Duodenal mucosa (tissue), 2 donors: ENCODE measurements around the gene TNS1.

Experiments used
- H3K27ac ChIP-seq: one replicate; pipeline ENCODE4 v1.7.0; 2013; ENCODE audit warnings: low read depth, low read length
- H3K27me3 ChIP-seq, 2 donors: one replicate each; pipeline ENCODE4 v1.7.0; 2013; ENCODE audit warnings: low read length in 2 of 2, control low read depth in 1 of 2; ENCODE audit not compliant: insufficient read depth in 2 of 2, control insufficient read depth in 1 of 2
- H3K36me3 ChIP-seq, 2 donors: one replicate each; pipeline ENCODE4 v1.7.0; 2013; ENCODE audit warnings: low read length in 2 of 2, control low read depth in 1 of 2; ENCODE audit not compliant: insufficient read depth in 2 of 2, control insufficient read depth in 1 of 2
- H3K4me1 ChIP-seq, 2 donors: one replicate each; pipeline ENCODE4 v1.7.0; 2013; ENCODE audit warnings: low read length in 2 of 2, control low read depth in 1 of 2; ENCODE audit not compliant: insufficient read depth in 2 of 2, control insufficient read depth in 1 of 2
- H3K4me3 ChIP-seq, 2 donors: one replicate each; pipeline ENCODE4 v1.7.0; 2013; ENCODE audit warnings: low read length in 2 of 2, low read depth in 1 of 2
- H3K9ac ChIP-seq, 2 donors: one replicate each; pipeline ENCODE4 v1.7.0; 2013; ENCODE audit warnings: low read length in 2 of 2, low read depth in 1 of 2
- H3K9me3 ChIP-seq, 2 donors: one replicate each; pipeline ENCODE4 v1.7.0; 2013; ENCODE audit warnings: low read length in 2 of 2, control low read depth in 1 of 2; ENCODE audit not compliant: control insufficient read depth in 1 of 2

Gene TNS1

DNA sequence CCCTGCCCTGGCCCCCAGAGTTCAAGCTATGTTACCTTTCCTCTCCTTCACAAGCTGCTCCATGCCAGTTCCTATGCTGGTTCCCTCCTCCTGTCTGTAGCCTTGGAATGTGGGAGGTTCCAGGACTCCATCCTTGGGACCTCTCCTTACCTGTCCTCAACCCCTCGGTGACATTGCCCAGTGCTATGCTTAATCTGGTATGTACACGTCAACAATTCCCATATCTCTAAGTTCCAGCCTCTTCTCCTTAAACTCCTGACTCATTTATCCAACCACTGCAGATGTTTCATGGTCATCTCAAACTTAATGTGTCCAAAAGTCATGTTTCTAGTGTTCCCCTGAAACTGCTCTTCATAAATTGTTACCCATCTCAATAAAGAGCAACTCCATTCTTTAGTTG is 160.8 kb downstream of the TNS1 start:
- Histone ChIP-seq H3K27me3 (no peaks in the 10 kb centered on the region), H3K4me1 (peaks cover 0 to 5% of the 10 kb centered on the region in 2 donors), H3K27ac (no peak overlapping the region), H3K9ac (no peak overlapping the region), H3K36me3 (peaks cover 0 to 3% of the 10 kb centered on the region in 2 donors), H3K4me3 (no peak overlapping the region), H3K9me3 (peaks cover 9 to 12% of the 10 kb centered on the region in 2 donors)

DNA sequence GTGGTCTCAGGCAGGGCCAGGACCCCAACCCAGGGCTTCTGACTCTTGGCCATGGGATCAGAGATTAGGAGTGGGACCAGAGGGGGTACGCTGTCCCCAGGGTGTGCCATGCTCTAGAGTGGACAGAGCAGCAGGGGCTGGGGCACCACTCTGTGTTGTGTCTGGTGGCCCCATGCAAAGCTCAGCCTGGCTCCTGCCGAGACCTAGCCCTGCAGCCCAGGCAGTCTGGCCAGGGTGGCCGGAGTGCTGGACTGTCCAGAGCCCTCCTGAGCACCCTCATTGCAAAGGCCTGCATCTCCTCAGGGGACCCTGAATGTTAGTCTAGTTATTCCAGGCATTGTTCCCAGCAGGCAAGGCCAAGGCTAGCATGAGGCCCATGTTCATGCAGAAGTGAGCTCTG is 162.3 kb downstream of the TNS1 start:
- Histone ChIP-seq H3K27me3 (no peaks in the 10 kb centered on the region), H3K9ac (no peak overlapping the region), H3K4me1 (peaks cover 0 to 5% of the 10 kb centered on the region in 2 donors), H3K4me3 (no peak overlapping the region), H3K27ac (no peak overlapping the region), H3K36me3 (peaks cover 0 to 3% of the 10 kb centered on the region in 2 donors), H3K9me3 (peaks cover 9 to 12% of the 10 kb centered on the region in 2 donors)

DNA sequence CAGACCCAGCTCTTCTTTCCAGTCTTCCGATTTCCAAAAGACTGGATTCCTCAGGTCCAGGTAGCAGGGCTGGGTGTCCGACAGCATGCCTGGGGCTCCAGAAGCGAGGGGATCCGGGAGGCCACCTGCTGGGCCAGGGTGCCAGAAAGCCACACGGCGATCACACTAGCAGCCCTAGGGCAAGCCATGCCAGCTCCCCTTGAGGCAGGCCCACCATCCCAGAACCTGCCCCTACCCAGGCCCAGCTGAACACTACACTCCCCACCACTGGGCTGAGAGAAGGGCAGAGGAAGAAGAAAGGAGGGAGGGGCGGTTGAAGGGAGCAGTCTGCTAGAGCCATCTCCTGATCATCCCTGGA is 163.1 kb downstream of the TNS1 start:
- Histone ChIP-seq H3K9ac (no peak overlapping the region), H3K27me3 (no peaks in the 10 kb centered on the region), H3K36me3 (peaks cover 0 to 3% of the 10 kb centered on the region in 2 donors), H3K9me3 (peaks cover 4% of the 10 kb centered on the region in 2 donors), H3K4me3 (no peak overlapping the region), H3K27ac (no peak overlapping the region), H3K4me1 (peaks cover 0 to 5% of the 10 kb centered on the region in 2 donors)

DNA sequence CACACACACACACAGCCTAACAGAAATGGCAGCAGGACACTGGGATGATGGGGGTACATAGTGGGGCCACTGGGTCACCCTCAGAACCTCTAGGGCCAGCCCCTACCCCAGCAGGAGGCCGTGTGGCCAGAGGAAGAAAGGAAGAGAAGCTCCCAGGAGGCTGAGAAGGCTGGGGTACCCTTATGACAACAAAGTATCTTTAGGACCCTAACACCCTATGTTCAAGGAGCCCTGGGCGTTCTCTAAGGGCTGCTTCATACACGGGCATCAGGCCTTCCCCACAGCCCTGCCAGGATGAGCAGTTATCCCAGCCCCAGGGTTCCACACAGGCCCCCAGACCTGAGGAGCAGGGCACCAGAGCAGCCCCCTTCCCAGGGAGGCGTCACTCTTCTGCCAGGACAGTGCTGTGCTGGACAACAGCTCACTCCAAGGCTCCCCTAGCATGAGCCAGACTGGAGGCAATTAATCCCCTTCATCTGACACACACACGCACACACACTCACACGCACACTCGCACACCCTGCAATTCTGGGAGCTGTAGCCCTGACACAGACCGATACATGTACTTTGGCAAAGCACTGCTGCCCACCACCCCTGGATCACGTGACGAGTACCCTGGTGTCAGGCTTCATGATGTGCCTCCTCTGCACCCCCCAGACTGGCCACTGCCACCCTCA is 163.6 kb downstream of the TNS1 start:
- H3K27me3 ChIP-seq = no peaks in the 10 kb centered on the region
- H3K9ac ChIP-seq = no peak overlapping the region
- H3K4me1 ChIP-seq = peaks cover 0 to 5% of the 10 kb centered on the region in 2 donors
- H3K4me3 ChIP-seq = no peak overlapping the region
- no peak overlapping the region for H3K27ac ChIP-seq
- peaks cover 0 to 1% of the 10 kb centered on the region in 2 donors for H3K9me3 ChIP-seq
- H3K36me3 ChIP-seq = peaks cover 0 to 3% of the 10 kb centered on the region in 2 donors

DNA sequence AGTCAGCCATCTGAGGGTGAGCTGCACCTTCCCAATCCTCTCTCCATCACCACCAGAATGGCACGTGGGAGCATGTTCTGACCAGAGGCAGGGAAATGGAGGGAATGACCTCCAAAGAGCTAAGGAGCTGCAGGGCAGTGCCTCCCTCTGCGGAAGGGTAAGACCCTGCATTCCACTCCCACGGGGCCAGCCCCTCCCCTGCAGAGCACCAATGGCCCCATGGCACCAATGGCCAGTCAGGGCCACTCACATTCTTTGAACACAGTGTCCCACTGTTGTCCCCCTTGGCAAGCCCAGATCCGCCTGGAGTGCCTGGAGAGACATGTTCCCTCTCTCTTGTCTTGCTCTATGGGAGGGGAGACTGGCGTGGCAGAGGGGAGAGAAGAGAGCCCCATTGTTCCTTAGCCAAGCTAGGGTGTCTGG is 164.4 kb downstream of the TNS1 start:
- Histone ChIP-seq H3K36me3 (peaks cover 0 to 3% of the 10 kb centered on the region in 2 donors), H3K9ac (no peak overlapping the region)

DNA sequence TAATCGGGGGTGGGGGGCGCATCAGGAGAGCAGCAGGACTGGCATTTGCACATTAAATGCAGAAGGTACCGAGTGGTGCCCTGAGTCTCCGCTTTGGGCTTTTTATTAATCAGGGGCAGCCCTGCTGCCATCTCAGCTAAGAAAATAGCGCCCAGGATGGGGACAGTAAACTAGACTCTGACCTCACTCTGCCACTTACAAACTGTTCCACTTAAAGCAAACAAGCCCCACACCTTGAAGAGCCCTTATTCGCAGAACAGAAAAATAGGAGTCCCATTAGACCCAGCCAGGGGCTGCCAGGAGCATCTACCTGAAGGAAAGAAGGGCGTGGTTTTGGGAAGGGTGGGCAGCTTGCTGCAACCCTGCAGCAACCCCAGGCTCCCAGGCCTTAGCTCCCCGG is 165.3 kb downstream of the TNS1 start:
- Histone ChIP-seq H3K27ac (peak overlapping the region; percentile 42), H3K27me3 (no peaks in the 10 kb centered on the region), H3K4me1 (no peaks in the 10 kb centered on the region), H3K9me3 (no peaks in the 10 kb centered on the region), H3K36me3 (peaks cover 0 to 4% of the 10 kb centered on the region in 2 donors), H3K4me3 (no peak overlapping the region), H3K9ac (no peak overlapping the region)

More for the DNA sequence above, 164.4 kb downstream of the TNS1 start:
- peaks cover 0 to under 1% of the 10 kb centered on the region in 2 donors for H3K4me1 ChIP-seq
- H3K27me3 ChIP-seq = no peaks in the 10 kb centered on the region
- no peaks in the 10 kb centered on the region for H3K9me3 ChIP-seq
- H3K27ac ChIP-seq = no peak overlapping the region
- H3K4me3 ChIP-seq = no peak overlapping the region

DNA sequence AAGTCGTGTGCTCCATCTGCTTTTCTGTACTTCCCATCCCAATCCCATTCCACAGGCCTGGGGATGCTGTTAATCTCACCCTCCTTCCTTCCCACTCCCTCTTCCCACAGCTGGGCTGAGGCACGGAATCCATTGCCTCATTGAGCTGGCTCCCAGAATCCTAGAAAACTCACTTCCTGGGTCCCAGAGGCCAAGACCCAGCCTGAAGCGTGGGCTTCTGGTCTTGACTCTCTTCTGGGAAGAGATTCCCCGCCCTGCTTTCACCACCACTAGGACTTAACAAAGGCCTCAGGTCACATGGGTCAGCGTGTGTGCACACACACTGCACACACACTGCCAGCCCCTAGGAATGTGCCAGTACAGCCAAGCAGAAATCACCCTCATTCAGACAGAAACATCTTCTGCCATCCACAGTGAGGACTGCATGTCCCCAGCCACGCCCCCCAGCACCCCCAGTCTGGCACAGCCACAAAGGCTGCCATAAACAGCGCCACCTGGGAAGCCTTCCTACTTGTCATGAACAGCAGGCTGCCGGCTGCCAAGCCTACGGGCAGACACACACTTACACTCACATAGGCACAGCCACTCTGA is 165.8 kb downstream of the TNS1 start:
- Histone ChIP-seq H3K4me1 (no peaks in the 10 kb centered on the region), H3K36me3 (peaks cover 0 to 4% of the 10 kb centered on the region in 2 donors), H3K4me3 (no peak overlapping the region), H3K9ac (no peak overlapping the region), H3K27me3 (no peaks in the 10 kb centered on the region), H3K27ac (peak overlapping the region; percentile 54), H3K9me3 (no peaks in the 10 kb centered on the region)

DNA sequence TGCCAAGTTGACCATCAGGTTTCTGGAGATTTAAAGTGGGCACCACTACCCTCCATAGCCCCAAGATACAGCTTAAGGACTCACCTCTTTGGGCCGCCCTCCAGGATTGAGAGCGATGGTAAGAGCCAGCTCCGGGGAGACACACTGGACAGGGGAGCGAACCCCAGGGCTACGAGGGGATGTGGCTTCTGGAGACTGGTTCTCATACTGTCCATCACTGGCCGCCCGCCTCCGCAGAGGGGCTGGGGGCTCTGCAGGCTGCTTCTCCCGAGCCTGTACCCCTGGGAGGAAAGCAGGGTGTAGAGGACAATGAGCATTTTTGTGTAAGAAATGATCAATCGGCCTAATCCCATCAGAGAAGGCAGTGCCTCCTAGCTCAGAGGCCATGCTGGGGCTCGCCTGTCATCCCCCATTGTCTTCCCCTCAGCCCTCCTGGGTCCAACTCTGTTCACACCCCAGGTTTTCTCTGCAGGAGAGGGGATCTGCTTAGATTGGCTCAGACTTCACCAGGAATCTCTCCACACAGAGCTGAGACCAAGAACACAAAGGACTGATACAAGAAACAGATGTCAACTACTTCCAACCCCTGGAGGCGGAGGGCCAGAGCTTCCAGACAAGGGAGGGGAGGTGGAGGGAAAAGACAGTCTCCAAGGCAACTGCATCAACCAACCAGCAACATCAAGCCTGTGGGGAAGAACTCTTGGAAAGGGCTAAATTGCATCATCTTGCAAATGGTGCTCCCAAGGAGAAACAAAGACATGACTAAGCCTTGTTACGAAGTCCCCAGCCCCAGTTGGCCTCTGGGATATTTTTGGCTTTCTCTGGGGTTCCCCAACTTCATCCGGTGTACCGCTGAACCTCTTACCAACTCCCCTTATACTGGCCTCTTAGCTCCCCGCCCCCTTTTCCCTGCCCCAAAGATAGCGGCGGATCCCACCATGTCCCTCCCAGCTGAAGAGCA is 166.6 kb downstream of the TNS1 start:
- H3K27ac ChIP-seq = peak overlapping the region; percentile 54
- no peaks in the 10 kb centered on the region for H3K4me1 ChIP-seq
- no peak overlapping the region for H3K4me3 ChIP-seq
- peaks cover 0 to 4% of the 10 kb centered on the region in 2 donors for H3K36me3 ChIP-seq
- H3K9ac ChIP-seq = no peak overlapping the region
- H3K27me3 ChIP-seq = no peaks in the 10 kb centered on the region
- H3K9me3 ChIP-seq = no peaks in the 10 kb centered on the region

DNA sequence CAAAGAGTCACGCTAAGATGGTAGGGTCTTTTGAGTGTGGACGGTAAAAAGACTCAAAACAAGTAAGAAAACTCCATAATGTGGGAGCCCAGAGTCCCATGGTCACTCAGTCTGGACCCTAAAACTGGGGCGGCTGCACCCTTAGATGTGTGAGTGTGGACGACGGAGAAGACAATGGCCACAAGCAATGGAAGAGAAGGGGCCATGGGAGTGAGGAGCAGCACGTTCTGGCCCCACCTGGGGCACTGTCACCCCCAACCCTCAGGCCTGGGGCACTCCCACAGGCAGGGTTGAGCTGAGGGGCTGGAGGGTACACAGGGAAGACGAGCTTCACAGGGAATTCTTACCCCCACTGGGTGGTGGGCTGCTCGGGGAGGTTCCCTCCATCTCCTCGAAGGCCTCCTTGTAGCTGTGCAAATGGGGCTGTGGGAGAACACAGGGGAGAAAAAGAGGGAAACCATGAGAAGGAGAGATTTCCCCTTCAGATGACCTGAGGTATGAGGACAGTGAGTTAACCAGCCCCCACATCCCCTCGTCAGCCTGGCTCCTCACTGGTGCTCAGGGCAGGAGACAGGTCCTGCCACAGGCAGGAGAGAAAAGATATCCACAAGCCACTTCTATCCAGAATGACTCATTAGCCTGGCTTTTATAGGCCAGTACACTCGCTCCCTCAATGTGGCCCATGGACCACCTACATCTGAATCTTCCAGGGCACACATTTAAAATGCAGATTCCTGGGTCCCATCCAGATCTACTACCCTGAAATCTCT is 167.9 kb downstream of the TNS1 start:
- H3K36me3 ChIP-seq = peaks cover 5 to 14% of the 10 kb centered on the region in 2 donors
- no peak overlapping the region for H3K9ac ChIP-seq
- no peak overlapping the region for H3K4me3 ChIP-seq
- no peaks in the 10 kb centered on the region for H3K9me3 ChIP-seq
- no peaks in the 10 kb centered on the region for H3K4me1 ChIP-seq
- H3K27ac ChIP-seq = no peak overlapping the region
- no peaks in the 10 kb centered on the region for H3K27me3 ChIP-seq
